ENCODE measurements around the gene MEN1. TPM values are rescaled to one million over a fixed set of nuclear protein-coding genes. Genes with fewer than 3 reads are reported as not detected.

The MEN1 gene
- total RNA-seq, 6 experiments from 2014 or later, result 13.1 to 21.5 (median 17.0) TPM

DNA sequence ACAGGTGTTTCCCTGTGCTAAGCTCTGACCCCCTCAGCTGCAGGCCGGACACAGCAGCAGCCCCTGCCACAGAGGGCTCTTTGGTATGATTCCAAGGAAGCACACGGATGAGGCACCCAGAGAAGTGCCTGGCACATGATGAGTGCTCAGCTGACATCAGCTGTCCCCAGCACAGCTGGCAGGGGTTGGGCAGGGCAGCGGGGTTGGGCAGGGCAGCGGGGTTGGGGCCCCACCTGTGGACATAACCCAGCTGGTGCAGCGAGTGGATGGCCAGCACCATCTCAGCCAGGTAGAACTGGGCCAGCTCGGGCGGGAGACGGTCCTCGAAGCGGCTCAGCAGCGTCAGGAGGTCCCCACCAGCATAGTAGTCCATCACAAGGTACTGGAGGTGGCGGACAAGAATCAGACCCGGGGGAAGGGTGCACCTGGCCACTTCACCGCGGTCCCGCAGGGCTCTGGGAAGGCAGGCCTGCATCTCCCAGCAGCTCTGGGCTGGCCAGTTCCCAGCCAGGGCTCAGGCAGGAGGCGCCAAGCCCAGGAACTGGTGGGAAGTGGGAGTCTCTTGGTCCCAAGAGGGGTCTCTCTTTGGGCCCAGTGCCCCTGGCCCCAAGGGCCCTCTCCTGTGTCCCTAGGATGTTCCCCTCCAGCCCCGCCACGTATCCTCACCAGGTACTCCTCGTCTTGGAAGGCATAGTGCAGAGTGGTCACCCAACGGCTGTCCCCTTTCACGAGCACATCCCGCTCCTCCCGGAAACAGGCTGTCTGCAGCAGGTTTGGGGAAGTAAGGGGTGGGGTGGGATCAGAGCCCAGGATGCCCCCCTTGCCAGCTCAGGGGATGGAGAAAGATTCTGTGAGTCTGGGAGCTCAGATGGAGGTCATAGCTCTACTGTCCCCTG lies 29.8 kb upstream of the MEN1 start:
- Histone ChIP-seq H3K4me1 (peaks cover 0 to 5% (median 0%) of the 10 kb centered on the region in 4 donors), H3K27me3 (no peaks in the 10 kb centered on the region), H3K27ac (no peak overlapping the region), H3K4me3 (no peak overlapping the region), H3K9me3 (no peaks in the 10 kb centered on the region), H3K36me3 (no peaks in the 10 kb centered on the region)
- ATAC-seq, result peak in 1 of 4 donors; percentile 61
- no CpG with 5 or more reads among the region's 24 CpGs for WGBS (ENCODE audit: insufficient coverage, low coverage, low lambda C conversion rate, missing lambda C conversion rate)
- intact Hi-C loops (cut with DNase I), result loop anchor here (5.0 to 10.0 kb wide), 2 partner anchors 48 to 55 kb away; no protein-coding TSS in a partner anchor
- DNase-seq, result no peak
- TF ChIP-seq, protein P1, sequence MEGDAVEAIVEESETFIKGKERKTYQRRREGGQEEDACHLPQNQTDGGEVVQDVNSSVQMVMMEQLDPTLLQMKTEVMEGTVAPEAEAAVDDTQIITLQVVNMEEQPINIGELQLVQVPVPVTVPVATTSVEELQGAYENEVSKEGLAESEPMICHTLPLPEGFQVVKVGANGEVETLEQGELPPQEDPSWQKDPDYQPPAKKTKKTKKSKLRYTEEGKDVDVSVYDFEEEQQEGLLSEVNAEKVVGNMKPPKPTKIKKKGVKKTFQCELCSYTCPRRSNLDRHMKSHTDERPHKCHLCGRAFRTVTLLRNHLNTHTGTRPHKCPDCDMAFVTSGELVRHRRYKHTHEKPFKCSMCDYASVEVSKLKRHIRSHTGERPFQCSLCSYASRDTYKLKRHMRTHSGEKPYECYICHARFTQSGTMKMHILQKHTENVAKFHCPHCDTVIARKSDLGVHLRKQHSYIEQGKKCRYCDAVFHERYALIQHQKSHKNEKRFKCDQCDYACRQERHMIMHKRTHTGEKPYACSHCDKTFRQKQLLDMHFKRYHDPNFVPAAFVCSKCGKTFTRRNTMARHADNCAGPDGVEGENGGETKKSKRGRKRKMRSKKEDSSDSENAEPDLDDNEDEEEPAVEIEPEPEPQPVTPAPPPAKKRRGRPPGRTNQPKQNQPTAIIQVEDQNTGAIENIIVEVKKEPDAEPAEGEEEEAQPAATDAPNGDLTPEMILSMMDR (IDR thresholded peaks at IDR 0.05), result peak in 2 of 4 donors; percentile 15 to 35
- TF ChIP-seq POLR2A (IDR thresholded peaks at IDR 0.05), result no peak

DNA sequence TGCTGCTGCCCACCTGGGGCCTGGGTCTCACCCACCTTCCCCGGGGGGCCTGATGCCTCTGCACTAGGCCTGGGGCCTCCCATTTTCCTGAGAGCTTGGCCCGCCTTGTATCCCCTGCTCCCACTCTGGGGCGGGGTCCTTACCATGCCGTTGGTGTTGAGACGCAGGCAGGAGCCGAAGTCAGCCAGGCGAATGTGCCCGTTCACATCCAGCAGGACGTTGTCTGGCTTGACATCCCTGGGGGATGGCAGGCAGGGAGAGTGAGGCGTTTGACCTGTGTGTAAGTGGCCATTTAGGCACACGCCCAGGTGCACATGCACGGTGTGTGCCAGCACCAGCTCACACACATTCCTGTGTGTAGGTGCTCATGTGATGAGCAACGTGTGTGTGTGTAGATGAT lies 29.0 kb upstream of the MEN1 start:
- Histone ChIP-seq H3K4me1 (peaks cover 0 to 5% (median 0%) of the 10 kb centered on the region in 4 donors), H3K27ac (no peak overlapping the region), H3K27me3 (no peaks in the 10 kb centered on the region), H3K36me3 (no peaks in the 10 kb centered on the region), H3K9me3 (no peaks in the 10 kb centered on the region), H3K4me3 (no peak overlapping the region)
- no peak for TF ChIP-seq POLR2A (IDR thresholded peaks at IDR 0.05)
- TF ChIP-seq, protein P1 (IDR thresholded peaks at IDR 0.05), result no peak
- ATAC-seq, result no peak
- 73% methylated on average over 6 of the region's 13 CpGs for WGBS (ENCODE audit: insufficient coverage, low coverage, low lambda C conversion rate, missing lambda C conversion rate)
- DNase-seq, result no peak
- intact Hi-C loops (cut with DNase I), result loop anchor here in 1 of 2 donors (5.0 kb wide), 1 partner anchor 47 kb away; no protein-coding TSS in a partner anchor

DNA sequence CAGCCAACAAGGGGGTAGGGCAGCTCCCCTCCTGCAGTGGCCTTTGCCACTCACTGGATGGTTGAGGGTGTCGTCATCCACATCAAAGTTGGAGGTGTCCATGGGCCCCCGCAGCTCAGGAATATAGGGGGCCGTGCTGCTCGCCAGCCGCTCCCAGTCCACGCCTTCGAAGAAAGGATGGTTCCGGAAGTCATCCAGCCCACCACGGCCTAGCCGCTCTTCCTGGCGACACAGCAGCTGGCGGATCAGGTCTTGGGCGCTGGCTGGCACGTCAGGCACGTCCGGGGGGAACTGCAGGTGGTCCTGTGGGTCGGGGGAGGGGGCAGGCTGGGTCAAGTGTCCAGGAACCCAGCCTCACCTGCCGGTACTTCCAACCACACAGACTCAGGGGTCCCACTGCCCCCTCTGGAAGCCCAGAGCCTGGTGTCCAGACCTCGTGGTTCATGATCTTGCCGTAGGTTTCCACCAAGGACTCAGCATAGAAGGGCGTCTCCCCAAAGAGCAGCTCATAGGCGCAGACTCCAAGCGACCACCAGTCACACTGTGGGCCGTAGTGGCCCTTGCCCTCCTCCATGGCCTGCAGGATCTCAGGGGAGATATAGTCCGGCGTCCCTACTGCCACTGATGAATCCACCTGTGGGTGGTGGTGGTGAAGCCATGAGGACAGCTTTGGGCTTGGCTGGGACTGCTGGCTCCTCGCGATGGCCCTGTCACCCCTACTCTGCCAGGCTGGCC lies 28.4 kb upstream of the MEN1 start:
- H3K36me3 ChIP-seq, result no peaks in the 10 kb centered on the region
- H3K4me1 ChIP-seq, result no peaks in the 10 kb centered on the region
- no peaks in the 10 kb centered on the region for H3K27me3 ChIP-seq
- intact Hi-C loops (cut with DNase I), result loop anchor here in 1 of 2 donors (5.0 kb wide), 1 partner anchor 46 kb away; no protein-coding TSS in a partner anchor
- no peak for DNase-seq
- no peak overlapping the region for H3K4me3 ChIP-seq
- H3K27ac ChIP-seq, result no peak overlapping the region
- ATAC-seq, result no peak
- TF ChIP-seq, protein P1 (IDR thresholded peaks at IDR 0.05), result no peak
- no peak for TF ChIP-seq POLR2A (IDR thresholded peaks at IDR 0.05)
- no CpG with 5 or more reads among the region's 28 CpGs for WGBS (ENCODE audit: insufficient coverage, low coverage, low lambda C conversion rate, missing lambda C conversion rate)
- no peaks in the 10 kb centered on the region for H3K9me3 ChIP-seq

DNA sequence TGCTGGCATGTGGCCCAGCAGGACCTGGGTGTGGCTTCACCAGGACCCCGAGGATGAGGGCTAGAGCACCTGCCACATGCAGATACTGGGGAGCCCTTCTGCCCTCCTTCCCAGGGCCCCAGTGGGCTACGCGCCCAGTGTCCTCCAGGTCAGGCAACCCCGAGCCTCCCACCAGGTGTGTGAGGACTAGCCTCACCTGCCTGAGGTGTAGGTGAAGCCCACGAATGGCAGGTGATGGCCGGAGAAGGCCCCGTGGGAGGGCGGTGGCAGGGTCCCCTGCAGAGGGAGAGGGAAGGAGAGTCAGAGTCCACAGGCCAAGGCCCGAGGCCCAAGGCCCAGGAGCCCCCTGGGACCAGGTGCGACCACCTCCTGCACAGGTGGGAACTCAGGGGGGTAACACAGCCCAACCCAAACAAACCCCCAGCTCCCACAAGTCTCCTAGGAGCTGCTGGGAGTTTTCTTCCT lies 27.6 kb upstream of the MEN1 start:
- no peaks in the 10 kb centered on the region for H3K36me3 ChIP-seq
- DNase-seq, result no peak

More for the DNA sequence above, 27.6 kb upstream of the MEN1 start:
- Histone ChIP-seq H3K4me1 (no peaks in the 10 kb centered on the region), H3K27me3 (no peaks in the 10 kb centered on the region), H3K9me3 (no peaks in the 10 kb centered on the region), H3K4me3 (no peak overlapping the region), H3K27ac (no peak overlapping the region)
- no CpG with 5 or more reads among the region's 10 CpGs for WGBS (ENCODE audit: insufficient coverage, low coverage, low lambda C conversion rate, missing lambda C conversion rate)
- intact Hi-C loops (cut with DNase I), result loop anchor here in 1 of 2 donors (5.0 kb wide), 1 partner anchor 46 kb away; no protein-coding TSS in a partner anchor
- TF ChIP-seq, protein P1 (IDR thresholded peaks at IDR 0.05), result no peak
- TF ChIP-seq POLR2A (IDR thresholded peaks at IDR 0.05), result no peak
- ATAC-seq, result no peak
